Fibroblast of pulmonary artery (primary cell): ENCODE measurements around the gene MBOAT7.

Experiments
- DNase-seq: peaks from one replicate; pipeline ENCODE4 v3.0.0-alpha.2; 2010; ENCODE audit warnings: low read depth
- H3K4me3 ChIP-seq: replicated peaks from 2 replicates; pipeline ENCODE4 v1.5.1; 2011; ENCODE audit warnings: low read depth, mild to moderate bottlenecking, control low read depth, low read length, moderate library complexity
- TF ChIP-seq, protein P1 (sequence below): IDR thresholded peaks from 2 replicates; pipeline ENCODE4 v1.5.1; 2011; ENCODE audit warnings: mild to moderate bottlenecking, control low read depth, low read length, inconsistent platforms; ENCODE audit errors: missing control alignments

Gene MBOAT7

DNA sequence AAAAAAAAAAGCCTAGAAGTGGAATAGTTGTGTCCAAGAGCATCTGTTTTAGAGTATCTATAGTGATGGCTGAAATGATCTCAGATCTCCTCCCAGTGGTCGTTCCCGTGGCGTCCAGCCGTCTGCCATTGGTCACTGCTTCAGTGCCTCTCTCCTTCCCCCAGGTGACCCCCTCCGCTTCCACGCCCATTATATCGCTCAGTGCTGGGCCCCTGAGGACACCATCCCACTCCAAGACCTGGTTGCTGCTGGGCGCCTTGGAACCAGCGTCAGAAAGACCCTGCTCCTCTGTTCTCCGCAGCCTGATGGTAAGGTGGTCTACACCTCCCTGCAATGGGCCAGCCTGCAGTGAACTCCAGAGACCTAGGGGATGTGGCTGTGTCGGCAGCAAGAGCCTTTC lies 3.6 kb upstream of the MBOAT7 start:
- no peak for DNase-seq
- TF ChIP-seq, protein P1, sequence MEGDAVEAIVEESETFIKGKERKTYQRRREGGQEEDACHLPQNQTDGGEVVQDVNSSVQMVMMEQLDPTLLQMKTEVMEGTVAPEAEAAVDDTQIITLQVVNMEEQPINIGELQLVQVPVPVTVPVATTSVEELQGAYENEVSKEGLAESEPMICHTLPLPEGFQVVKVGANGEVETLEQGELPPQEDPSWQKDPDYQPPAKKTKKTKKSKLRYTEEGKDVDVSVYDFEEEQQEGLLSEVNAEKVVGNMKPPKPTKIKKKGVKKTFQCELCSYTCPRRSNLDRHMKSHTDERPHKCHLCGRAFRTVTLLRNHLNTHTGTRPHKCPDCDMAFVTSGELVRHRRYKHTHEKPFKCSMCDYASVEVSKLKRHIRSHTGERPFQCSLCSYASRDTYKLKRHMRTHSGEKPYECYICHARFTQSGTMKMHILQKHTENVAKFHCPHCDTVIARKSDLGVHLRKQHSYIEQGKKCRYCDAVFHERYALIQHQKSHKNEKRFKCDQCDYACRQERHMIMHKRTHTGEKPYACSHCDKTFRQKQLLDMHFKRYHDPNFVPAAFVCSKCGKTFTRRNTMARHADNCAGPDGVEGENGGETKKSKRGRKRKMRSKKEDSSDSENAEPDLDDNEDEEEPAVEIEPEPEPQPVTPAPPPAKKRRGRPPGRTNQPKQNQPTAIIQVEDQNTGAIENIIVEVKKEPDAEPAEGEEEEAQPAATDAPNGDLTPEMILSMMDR: no peak
- H3K4me3 ChIP-seq: no peak overlapping the region

DNA sequence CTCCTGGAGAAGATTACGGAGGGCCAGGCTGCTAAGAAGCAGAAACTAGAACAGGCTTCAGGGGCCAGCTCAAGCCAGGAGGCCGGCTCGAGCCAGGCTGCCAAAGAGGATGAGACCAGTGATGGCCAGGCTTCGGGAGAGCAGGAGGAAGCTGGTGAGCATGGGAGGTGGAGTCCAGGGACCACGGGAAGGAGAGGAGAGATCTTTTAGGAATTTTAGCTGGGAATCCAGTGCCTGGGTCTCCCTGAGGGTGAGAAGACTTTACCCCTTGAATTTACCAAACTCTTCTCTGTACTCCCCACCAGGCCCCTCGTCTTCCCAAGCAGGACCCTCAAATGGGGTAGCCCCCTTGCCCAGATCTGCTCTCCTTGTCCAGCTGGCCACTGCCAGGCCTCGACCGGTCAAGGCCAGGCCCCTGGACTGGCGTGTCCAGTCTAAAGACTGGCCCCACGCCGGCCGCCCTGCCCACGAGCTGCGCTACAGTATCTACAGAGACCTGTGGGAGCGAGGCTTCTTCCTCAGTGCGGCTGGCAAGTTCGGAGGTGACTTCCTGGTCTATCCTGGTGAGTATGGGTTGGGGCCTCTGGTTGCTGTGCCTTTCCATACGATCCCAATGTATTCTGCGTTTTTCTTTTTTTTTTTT lies 2.6 kb upstream of the MBOAT7 start:
- peak overlapping the region; percentile 84 for H3K4me3 ChIP-seq
- TF ChIP-seq, protein P1: no peak
- DNase-seq: no peak

DNA sequence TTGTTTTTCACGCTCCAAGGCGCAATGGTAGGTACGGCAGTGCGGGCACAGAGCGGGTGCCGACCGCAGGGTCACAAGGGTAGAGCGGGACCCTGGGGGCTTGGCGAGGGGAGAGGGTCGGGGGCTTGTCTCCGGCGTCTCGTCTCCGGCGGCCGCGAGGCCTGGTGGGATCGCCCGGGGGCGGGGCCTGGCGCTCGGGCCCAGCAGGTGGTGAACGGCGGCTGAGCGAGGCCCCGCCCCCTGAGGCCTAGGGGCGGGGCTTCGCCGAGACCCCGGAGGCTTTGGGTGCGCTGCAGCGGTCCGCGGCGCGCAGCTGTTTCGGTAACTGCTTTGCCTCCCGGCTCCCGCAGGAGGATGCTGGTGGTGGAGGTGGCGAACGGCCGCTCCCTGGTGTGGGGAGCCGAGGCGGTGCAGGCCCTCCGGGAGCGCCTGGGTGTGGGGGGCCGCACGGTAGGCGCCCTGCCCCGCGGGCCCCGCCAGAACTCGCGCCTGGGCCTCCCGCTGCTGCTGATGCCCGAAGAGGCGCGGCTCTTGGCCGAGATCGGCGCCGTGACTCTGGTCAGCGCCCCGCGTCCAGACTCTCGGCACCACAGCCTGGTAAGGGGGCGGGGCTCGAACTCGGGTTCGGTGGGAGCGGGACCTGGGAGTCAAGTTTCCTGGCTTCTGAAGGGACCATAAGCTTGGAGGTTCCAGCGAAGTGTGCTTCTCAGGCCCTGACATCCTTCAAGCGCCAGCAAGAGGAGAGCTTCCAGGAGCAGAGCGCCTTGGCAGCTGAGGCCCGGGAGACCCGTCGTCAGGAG lies 1.8 kb upstream of the MBOAT7 start, which contains the start of gene TSEN34:
Gene TSEN34, plus strand, starts transcription at position 298 of the 800 bp plus-strand sequence. Its CDS starts 57 bp downstream, at position 355.
- TF ChIP-seq, protein P1: no peak
- DNase-seq: peak; percentile 82

DNA sequence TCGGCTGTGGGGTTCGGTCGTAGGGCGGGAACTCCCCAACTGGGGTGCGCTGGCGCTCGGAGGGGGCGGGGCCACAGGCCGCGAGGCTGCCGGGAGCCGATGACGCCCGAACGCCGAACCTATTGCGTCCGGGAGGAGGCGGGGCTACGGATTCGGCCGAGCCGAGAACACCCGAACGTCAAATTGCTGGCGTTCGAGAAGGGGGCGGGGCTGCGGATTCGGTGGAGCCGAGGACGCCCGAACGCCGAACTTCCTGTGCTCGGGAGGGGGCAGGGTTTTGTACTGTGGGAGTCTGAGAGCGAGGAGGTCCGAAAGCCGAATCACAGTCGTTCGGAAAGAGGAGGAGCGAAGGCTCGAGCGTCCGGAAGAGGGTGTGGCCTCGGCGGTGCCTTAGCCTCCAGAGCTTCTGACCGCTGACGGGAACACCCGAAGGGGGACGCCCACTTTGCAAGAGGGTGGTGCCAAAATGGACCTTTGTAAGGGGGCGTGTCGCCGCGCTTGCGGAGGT lies 1.2 kb upstream of the MBOAT7 start:
- peak overlapping the region; percentile 84 for H3K4me3 ChIP-seq
- DNase-seq: peak; percentile 100
- TF ChIP-seq, protein P1: no peak

More for the DNA sequence above, 1.8 kb upstream of the MBOAT7 start, which contains the start of gene TSEN34:
- H3K4me3 ChIP-seq: peak within 1 kb of the TSS; percentile 84

DNA sequence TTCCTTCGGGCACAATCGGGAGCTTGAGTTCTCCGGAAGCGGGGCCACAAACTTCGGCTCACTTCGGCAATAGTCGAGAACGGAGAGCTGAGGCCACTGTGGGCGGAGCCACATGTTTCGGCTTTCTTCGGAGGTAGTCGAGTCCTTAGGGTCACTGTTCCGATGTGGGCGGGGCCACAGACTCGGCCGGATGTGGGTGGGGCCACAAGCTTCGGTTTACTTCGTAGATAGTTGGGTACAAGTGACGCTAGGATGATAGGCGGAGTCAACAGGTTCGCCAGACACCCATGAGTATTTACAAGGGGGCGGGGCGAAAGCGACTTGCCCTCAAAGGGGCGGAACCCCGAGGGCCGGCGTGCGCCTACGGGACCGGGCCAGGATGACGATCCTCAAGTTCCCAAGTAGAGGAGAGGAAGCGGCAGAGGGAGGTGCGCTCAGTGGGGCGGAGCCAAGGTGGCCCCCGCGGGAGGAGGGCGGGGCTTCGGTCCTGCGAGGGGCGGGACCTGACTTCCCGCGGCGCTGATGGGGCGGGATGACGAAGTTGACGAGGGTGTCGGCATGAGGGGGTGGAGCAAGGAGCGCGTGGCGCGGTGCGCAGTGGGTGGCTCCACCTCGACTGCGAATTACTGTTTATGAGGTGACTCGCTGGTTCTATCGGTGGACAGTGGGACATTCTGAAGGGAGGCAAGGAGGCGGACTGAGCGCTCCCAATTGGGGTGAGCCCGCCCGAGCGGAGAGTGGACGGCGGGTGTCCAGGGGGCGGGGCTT lies 539 bp upstream of the MBOAT7 start:
- TF ChIP-seq, protein P1: no peak
- peak; percentile 100 for DNase-seq

DNA sequence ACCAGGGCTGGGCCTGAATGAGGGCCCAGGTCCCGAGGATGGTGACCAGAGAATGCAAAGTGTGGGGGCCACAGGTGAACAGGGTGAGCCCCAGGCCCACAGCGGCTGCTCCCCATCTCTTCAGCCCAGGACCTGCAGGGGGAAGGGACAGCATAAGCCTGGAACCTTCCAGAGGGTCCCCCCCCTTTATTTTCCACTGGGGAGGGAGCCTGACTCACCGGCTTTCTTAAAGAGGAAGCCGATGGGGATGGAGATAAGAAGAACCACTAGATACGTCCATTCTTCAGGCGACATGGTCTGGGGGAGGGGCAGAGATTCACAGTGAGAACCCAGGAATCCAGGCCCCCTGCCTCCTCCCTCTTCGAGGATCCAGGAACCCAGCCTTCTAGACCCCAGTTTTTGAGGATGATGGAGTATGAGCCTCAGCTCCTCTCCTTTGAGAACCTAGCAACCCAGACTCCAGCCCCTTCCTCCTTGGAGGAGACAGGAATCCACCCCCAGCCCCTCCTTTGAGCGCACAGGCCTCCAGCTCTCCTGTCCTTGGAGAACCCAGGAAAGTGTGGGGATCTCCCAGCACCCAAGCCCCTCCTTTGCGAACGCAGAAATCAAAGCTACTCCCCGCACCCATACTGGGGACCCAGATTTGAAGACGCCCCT lies 1.0 kb downstream of the MBOAT7 start:
- peak overlapping the region; percentile 80 for H3K4me3 ChIP-seq
- TF ChIP-seq, protein P1: no peak
- DNase-seq: peak; percentile 42

More for the DNA sequence above, 539 bp upstream of the MBOAT7 start:
- H3K4me3 ChIP-seq: peak overlapping the region; percentile 84
